HuH-7 (cell line): ENCODE results near the gene NUB1.
A peak's percentile ranks its signal among the peaks of the same experiment; 100 is the strongest.

Experiments used
- DNase-seq: peaks from one replicate; pipeline ENCODE4 v3.0.0; 2011; ENCODE audit warnings: low spot score

NUB1 gene

GRCh38 chr7:151345576-151346469 is 4.2 kb downstream of the NUB1 start:
- peak; percentile 45 for DNase-seq

GRCh38 chr7:151346470-151346769 is 4.8 kb downstream of the NUB1 start:
- DNase-seq: no peak

- DNase-seq: no peak
Observed at GRCh38 chr7:151347200-151347599, 5.6 kb downstream of the NUB1 start.

GRCh38 chr7:151348970-151349369 is 7.4 kb downstream of the NUB1 start:
- DNase-seq: no peak

GRCh38 chr7:151349507-151349853 is 7.9 kb downstream of the NUB1 start:
- DNase-seq: no peak

GRCh38 chr7:151351027-151351426 is 9.4 kb downstream of the NUB1 start:
- DNase-seq: no peak

GRCh38 chr7:151351967-151352366 is 10.4 kb downstream of the NUB1 start:
- no peak for DNase-seq

- no peak for DNase-seq
Observed at GRCh38 chr7:151352512-151352911, 10.9 kb downstream of the NUB1 start.

GRCh38 chr7:151361193-151361959 is 19.8 kb downstream of the NUB1 start:
- DNase-seq: no peak

GRCh38 chr7:151363182-151363581 is 21.6 kb downstream of the NUB1 start:
- no peak for DNase-seq

- no peak for DNase-seq
Observed at GRCh38 chr7:151366166-151366879, 24.7 kb downstream of the NUB1 start.

- DNase-seq: no peak
Observed at GRCh38 chr7:151366880-151367222, 25.2 kb downstream of the NUB1 start.

- DNase-seq: no peak
Observed at GRCh38 chr7:151367284-151367683, 25.7 kb downstream of the NUB1 start.

- peak; percentile 94 for DNase-seq
Observed at GRCh38 chr7:151368136-151368571, 26.5 kb downstream of the NUB1 start.

GRCh38 chr7:151371266-151371665 is 29.7 kb downstream of the NUB1 start:
- no peak for DNase-seq

GRCh38 chr7:151372612-151373265 is 31.1 kb downstream of the NUB1 start:
- DNase-seq: no peak

GRCh38 chr7:151373599-151373998 is 32.0 kb downstream of the NUB1 start:
- no peak for DNase-seq

GRCh38 chr7:151374139-151374538 is 32.5 kb downstream of the NUB1 start:
- DNase-seq: no peak

GRCh38 chr7:151374726-151375125 is 33.1 kb downstream of the NUB1 start:
- DNase-seq: no peak

- DNase-seq: no peak
Observed at GRCh38 chr7:151375530-151376217, 34.1 kb downstream of the NUB1 start.

- DNase-seq: no peak
Observed at GRCh38 chr7:151376218-151376902, 34.7 kb downstream of the NUB1 start.
